GM18861 (cell line): ENCODE data around the gene ZNF683.

ENCODE experiments used
- ATAC-seq: cut with Tn5 transposase; IDR thresholded peaks from one replicate; pipeline ENCODE4 v1.9.1; 2021; ENCODE audit not compliant: unreplicated experiment

The ZNF683 gene

DNA sequence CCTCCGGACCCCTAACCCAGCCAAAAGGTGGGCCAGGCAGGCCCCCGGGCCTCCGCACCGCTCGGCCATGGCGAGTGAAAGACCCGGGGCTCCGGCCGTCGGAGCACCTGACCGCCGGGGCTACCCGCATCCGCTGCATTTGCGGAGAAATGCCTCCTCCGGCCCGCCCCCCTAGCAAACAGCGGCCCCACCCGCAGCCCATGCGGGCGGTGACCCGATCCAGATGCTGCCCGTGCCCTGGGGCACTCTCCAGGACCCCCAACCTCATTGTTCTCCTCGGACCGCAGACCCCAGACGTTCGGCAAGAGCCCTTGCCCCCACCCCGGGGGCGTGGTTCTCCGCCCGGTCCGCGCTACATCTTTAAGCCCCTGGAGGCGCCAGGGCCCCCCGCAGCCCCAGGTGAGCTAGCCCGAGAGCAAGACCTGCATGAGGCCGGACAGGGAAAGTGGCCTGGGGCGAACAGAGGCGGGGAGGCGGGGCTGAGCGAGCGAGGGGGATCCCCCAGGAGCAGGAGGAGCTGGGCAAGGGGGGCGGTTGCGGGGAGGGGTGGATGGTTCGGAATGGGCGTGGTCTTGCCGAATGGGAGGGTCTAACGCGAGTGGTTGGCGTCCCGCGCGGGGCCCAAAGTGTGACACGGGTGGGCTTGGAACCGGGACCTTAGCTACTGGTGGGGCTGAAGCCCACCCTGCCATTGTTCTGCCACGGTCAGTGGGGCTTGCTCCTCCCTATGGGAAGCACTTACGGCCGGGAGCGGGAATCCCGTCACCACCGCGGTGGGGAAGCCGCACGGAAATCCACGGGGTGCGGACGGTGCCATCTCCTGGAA, 12.4 kb downstream of the ZNF683 start:
- ATAC-seq = no peak

DNA sequence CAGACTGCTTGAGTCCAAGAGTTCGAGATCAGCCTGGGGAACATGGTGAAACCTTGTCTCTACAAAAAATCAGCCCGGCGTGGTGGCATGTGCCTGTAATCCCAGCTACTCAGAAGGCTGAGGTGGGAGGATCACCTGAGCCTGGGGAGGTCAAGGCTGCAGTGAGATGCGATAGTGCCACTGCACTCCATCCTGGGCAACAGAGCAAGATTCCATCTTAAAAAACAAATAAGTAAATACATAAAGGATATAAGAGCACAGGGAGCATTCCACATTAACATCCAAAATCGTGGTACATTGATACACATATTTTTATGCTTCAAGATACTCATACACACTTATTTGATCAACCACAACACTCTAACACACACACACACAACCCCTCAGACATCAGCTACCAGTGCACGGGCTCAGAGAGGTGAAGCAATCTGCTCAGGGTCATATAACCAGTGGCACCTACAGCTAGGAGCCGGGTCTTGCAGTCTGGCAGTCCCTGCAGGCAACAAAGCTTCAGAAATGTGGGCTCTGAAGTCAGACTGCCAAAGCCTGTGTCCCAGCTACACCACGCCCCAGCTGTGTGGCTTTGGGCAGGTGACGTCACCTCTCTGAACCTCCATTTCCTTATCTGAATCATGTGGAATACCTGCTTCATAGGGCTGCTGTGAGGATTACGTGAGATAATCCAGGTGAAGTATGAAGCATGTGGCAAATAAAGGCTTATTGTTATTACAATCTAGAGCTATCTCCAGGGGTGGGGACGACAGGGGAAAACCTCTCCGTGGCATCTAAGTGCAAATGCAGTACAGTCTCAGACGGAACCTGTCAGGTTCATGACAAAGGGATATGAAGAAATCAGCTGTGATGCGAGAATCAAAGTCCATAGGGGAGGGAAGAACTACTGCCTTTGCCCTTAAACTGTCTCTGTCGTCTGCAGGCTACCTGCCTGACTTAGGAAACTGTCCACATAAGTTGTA, 13.9 kb downstream of the ZNF683 start:
- no peak for ATAC-seq

DNA sequence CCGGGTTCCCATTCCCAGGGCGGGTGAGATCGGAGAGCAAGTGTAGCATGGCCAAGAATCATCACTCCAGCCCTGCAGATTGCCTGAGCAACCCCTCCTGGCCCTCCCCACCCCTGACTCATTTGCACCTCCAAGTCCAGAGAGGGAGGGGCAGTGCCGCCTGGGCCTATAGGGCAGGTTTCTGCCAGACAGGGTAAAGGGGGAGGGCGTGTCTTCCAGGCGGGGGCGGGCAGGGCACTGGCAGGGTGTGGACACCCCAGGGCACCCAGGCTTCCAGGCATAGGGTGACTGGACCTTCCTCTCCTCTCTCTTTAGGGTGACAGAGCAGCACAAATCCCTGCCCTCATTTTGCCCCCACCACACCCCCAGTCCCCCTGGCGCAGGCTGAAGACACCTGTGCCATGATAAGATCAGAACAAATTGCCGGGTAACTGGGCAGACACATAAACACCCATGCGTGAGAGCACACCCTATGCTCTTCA, 15.4 kb downstream of the ZNF683 start:
- no peak for ATAC-seq

DNA sequence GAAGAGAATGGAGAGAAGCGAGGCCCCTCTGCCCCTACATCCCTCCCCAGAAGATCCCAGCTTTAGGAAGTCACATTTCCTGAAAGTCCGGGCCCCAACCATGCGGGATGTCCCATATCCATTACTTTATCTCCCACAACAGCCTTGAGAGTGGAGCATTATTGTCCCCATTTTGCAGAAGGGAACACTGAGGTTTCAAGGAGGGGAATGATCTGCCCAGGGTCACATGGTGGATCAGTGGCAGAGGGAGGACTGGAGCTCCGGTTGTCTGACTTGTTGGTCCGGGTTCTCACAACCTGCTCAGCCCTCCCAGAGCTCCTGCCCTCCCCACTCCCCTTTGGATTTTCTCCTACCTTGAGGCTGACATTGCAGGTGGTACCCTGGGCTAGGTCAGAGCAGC, 16.4 kb downstream of the ZNF683 start:
- ATAC-seq = no peak

DNA sequence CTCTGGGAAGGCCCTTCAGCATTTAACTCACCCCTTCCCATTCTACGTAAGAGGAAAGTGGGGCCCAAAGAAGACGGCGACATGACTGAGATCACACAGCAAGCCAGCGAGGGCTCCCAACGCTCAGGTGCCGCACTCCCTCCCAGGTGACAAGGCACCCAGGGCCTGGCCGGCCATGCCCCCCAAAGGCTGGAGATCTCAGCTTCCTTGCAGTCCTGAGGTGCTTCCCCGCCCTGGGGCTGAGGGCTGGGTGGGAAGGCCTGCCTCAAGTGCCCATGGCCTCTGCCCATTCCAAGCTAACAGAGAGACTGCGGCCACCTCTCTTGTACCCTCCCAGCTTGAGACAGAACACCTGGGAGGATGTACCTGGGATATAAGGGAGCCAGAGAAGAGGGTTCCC, 17.6 kb downstream of the ZNF683 start:
- no peak for ATAC-seq

DNA sequence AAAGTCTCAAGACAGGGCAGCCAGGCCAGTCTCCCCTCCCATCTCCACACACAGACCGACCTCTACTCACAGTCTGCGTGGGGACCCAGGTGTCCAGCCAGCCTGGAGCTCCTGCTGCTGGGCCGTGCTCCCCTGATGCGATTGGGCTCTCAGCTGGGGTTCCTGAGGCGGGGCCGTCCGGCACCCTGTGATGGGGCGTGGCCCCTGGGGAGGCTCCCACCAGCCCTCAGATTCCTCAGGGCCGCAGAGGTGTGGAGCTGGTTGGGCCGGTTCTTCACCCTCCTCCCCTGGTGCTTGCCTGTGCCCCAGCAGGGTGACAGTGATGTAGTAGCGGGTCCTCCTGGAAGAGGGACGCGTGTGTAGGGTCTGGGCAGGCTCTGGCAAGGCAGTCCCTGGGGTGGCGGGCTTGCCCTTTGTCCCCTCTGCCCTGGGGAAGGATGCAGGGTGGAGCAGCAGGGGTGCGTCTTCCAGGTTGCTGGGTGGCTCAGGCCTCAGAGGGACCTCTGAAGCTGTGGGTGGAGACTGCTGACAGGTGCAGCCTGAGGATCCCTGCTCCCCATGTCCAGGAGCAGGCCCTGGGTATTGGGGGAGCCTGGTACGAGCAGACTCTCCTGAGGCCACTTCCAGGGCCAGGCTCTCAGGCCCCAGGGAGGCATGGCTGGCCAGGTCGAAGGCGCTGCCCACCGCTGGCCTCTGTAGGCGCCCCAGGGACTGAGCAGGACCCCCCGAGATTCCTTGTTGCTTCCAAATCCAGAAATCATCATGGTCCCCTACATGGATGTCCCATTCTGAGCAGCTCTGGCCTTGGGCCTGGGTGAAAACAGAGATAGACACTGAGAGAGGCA, 18.4 kb downstream of the ZNF683 start, which contains the start of gene CRYBG2:
Gene CRYBG2 (minus strand): TSS at position 155 of the 845 bp plus-strand sequence. CDS start 7,473 bp downstream, outside the sequence.
- no peak for ATAC-seq

DNA sequence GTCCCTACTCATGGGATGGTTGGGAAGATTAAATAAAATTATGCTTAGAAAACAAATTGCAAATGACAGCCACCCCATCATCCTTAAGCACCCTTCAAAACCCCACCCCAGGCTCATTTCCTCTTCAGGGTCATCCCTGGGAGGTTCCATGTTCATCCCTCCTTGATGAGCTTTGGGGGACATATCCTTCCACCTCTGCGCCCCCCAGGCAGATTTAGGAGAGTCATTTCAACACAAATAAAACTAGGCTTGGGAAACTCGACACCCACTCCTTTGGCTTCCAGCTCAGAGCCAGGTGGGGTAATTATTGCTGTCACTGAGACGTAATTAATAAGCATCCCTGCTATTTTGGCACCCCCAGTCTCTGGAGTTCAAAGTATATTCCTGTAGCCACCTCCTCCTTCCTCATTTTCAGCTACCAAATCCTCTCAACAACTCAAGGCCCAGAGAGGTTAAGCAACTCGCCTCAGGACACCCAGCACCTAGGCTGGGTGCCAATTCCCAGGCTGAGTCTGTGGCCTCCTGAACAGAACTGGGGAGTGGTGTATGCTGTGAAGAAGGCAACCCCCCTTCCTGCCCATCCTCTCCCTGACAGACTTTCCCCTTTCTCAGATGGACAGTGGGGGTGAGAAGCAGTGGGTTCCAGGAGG, 19.2 kb downstream of the ZNF683 start:
- no peak for ATAC-seq

DNA sequence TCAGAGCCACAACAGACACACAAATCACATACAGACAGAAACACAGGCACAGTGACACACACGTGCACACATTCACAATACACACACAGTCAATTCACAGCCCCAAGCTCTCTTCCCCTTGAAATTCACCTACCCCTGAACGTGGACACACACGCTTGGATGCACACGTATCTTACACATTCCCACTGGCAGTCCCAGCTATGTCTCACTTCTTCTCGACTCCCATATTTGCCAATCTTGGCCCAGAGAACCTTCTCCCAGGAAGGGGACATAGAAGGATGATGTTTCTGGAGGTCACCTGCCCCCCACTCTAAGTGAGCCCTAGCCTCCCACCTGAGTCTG, 20.2 kb downstream of the ZNF683 start:
- ATAC-seq = no peak

DNA sequence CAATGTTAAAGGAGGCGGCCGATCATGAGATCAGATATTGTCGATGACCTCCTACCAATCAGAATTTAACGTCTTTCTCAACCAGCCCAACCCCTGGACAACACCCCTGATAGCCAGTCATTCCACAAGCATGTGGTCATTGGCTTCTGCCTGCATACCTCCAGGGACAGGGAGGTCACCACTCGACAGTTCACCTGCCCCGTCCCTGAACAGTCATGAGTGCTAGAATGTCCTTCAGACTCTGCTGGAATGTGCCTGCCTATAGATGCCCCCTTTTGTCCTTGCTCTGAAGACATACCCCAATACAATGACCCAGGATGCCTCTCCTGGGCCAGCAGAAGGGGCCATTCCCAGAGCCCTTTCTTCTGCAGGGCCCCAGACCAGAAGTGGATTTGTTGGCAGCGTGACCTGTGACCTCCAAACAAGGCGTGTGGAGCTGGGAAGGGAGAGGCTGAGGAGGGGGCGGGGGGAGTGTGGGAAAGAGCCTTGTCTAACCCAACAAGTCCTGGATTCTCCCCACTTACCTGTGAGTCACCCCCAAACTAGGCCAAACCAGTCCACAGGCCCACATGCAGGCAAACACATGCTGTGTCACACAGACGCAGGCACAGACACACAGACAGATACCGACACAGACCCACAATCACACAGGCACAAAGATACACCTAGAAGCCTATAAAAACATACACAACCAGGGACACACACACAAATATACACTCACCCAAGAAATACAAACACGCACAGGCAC, 20.8 kb downstream of the ZNF683 start:
- ATAC-seq = no peak

DNA sequence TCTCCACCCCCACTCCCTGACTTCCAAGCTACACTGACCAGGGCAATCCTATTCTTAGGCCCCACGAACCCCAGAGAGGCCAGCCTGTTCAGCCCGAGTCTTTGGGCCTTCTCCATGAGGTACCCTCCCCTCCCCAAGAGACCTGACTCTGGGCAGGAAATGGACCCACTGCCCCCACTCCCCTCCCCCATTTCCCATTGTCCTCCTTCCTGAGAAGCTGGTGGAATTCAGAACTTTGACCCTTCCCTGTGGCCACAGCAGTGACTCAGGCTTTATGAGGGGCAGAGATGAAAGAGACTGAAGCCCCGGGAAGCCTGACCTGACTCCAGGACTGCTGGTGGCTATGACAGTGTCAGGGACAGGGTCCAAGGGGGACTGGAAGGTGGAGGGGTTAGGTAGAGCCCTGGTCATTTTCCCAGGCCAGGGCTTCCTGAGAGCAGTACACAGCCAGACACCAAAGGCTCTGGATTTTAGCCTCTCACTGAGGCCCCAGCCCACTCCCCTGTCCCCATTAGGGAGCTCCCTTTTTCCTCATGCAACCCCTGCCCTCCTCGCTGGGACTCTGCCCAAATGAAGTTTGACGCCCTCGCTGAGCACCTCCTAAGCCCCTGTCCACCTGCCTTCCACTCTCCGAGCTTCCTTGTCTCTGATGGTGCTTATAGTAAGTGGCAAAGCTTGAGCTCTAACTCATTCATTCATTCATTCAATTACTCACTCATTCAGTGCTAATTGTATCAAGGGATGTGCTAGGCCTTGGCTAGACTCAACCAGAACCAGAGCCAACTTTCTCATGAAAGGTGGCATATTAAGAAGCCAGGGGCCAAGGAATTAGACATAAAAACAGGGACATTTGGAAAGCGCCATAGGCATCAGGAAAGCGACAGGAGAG, 21.6 kb downstream of the ZNF683 start:
- ATAC-seq = no peak

DNA sequence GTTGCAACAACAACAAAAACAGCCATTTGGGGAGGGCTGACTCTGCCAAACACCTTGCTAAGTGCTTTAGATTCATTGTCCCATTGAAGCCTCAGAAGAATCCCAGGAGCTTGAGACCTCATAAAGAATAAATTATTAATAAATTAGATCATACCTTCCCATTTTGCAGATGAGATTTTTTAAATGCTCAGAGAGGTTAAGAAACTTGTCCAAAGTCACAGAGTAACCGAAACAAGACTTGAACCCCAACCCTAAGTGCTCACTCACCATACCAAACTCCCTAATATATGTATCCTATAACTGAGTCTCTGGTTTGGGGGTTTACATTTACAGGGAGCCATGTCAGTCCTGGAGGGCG, 22.2 kb downstream of the ZNF683 start:
- ATAC-seq = no peak

DNA sequence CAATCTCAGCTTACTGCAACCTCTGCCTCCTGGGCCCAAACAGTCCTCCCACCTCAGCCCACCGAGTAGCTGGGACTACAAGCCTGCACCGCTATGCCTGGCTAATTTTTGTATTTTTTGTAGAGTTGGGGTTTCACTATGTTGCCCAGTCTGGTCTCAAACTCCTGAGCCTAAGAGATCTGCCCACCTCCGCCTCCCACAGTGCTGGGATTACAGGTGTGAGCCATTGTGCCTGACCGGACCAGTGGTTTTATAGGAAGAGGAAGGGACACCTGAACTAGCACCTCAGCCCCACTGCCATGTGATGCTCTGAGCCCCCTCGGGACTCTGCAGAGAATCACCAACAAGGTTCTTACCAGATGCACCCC, 22.7 kb downstream of the ZNF683 start:
- ATAC-seq = no peak

DNA sequence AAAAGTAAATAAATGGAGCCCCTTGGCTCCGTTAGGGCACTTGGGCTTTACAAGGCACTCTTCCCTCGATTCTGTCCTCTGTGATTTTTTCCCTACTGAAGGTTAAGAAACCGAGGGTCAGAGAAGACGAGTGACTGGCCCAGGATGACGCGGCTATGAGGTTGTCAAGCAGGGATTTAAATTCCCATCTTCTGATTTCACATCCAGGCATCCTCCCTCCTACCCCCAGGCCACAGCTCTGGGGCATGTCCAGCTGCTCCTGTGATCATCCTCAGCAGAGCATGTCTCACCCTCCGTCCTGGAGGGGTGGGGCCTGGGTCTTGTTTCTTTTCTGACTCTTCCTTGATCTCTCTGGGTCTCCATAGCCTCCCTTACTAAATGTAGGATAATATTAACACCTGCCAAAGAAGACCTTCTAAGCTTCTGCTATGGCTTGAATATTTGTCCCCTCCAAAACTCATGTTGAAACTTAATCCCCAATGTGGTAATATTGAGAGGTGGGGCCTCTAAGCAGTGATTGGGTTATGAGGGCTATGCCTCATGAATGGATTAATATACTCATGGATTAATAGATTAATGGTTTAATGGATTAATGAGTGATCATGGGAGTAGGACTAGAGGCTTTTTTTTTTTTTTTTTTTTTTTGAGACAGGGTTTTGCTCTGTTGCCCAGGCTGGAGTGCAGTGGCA, 23.2 kb downstream of the ZNF683 start:
- no peak for ATAC-seq

DNA sequence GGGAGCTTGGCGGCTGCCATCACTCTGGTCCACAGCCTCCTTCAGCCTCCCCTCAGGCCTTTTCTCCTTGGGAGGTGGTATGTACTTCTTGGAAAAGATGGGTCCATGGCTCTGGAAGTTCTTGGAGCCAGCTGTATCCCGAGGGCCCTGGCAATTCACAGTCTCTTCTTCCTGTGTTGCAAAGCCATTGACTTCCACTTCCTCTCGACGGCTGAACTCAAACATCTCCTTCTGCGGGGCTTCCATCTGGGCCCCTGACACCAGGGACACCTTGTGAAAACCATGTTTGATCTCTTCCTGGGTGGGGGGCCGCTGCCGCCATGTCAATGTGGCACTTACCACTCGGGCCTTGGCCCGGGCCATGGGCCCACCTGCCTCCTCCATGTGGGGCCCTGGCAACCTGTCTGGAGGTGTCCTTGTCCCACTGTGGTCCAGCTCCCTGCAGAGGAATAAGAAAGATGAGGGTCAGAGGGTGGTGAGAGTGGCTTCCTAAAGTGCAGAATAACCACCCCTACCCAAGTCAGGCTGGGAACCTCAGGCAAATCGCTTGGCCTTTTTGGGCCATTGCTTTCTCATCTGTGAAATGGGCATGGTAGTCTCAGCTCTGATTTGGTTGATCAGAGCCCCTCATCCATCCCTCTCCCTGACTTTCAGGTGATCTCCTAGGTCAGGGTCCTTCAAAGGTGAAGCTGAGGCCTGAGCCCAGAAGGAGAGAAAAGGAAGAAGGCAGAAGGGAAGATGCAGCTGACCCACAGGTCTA, 26.1 kb downstream of the ZNF683 start:
- no peak for ATAC-seq

DNA sequence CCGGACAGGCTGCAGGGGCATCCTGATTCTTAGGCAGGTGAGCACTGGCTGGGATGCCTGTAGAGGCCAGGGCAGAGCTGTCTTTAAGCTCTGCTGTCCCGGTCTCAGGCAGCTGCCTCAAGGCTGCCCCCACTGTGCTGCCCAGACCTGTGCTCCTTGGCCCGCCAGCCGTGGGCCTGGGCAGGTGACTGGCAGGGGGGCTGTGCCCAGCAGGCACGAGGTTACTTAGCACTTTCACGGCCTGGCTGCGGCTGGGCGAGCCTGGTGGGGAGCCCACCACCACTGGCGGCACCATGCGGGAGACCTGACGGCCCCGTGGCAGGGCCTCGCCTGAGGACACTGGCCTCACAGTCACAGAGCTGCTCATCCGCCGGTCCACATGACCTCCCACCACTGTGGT, 26.8 kb downstream of the ZNF683 start:
- no peak for ATAC-seq

DNA sequence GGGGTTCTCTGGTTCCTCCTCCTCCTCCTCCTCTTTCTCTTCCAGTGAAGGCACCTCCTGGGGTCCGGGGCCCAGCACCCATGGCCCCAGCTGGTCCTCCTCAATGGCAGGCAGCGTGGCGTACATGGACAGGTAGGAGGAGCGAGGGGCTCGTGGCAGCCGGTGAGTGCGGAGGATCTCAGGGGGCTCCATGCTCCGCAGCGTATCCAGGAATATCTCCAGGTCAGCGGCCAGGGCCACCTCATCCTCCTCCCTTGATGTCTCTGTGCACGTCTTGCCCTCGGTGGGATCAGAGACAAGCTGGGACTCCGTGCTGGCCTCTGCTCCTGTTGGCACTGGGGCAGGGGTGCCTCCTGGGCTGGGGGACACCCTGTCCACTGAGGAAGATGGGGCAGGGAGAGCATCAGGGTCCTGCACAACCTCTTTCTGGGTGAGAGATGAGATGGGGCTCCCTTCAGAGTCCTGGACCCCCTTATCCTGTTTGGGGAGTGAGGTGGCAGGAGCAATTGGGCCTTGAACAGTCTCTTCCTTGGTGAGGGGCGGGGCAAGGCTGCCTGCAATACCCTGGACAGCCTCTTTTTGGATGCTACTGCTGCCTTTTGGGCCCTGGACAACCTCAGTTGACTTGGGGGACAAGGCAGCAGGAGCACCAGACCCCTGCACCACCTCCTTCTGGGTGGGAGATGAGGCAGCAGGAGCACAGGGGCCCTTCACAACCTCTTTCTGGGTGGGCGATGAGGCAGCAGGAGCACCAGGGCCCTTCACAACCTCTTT, 28.2 kb downstream of the ZNF683 start:
- ATAC-seq = no peak

DNA sequence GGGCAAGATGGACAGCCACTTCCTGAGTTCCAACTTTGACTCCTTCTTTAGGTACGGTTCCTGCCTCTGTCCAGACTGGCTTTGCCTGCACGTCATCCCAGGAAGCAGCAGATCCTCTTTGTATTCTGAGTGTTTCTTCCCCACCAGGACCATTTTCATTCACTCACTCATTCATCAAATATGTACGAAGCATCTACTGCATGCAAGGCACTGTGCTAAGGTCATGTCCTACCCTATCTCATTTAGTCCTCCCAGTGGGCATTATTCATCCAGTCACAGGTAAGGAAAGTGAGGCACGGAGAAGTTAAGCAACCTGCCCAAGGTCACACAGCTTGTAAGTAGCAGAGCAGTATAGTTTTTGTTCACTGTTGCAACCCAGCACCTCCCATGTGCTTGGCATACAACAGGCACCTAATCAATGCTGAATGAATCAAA, 32.5 kb downstream of the ZNF683 start:
- ATAC-seq = no peak
